HFFc6 (cell line): ENCODE measurements around the gene CELF2. TPM values are rescaled to one million over a fixed set of nuclear protein-coding genes. Genes with fewer than 3 reads are reported as not detected.

Experiments
- DNase-seq: peaks from one replicate; pipeline ENCODE4 v3.0.0-alpha.2; 2018
- H3K27ac Mint-ChIP-seq: 2 replicates; pipeline ENCODE4 v1.8.0; 2020; ENCODE audit warnings: mild to moderate bottlenecking, mixed read lengths
- H3K27me3 Mint-ChIP-seq: 2 replicates; pipeline ENCODE4 v1.8.0; 2021; ENCODE audit warnings: mild to moderate bottlenecking, moderate library complexity, mixed read lengths; ENCODE audit not compliant: insufficient read depth
- H3K36me3 Mint-ChIP-seq: 2 replicates; pipeline ENCODE4 v1.8.0; 2021; ENCODE audit warnings: low read depth, mixed read lengths
- H3K4me1 Mint-ChIP-seq: 2 replicates; pipeline ENCODE4 v1.8.0; 2020; ENCODE audit warnings: low read depth, mixed read lengths
- H3K4me3 Mint-ChIP-seq: 2 replicates; pipeline ENCODE4 v1.8.0; 2020; ENCODE audit warnings: mild to moderate bottlenecking, moderate library complexity, mixed read lengths
- H3K9me3 Mint-ChIP-seq: 2 replicates; pipeline ENCODE4 v1.8.0; 2020; ENCODE audit warnings: mild to moderate bottlenecking, mixed read lengths
- CTCF ChIP-seq: fragments of 200-600 bp; sonication (generic); IDR thresholded peaks from 2 replicates; pipeline ENCODE4 v1.5.0; 2021; ENCODE audit warnings: antibody characterized with exemption, mild to moderate bottlenecking
- total RNA-seq, 6 experiments: library from RNA; stranded (reverse); fragmentation: NEBNext Ultra II Directional; extraction: Animal tissue kit (Norgen Biotek cat#: 25700); gene quantifications; 2 replicates in 1 of 6; 3 replicates in 5 of 6; pipeline ENCODE4 v1.2.3, GENCODE V29; 2021

Gene CELF2
- total RNA-seq, 6 experiments from 2014 or later: 2.7 to 5.2 (median 3.5) TPM

GRCh38 chr10:11201911-11202310, 184.2 kb downstream of the CELF2 start:
- Mint-ChIP-seq H3K9me3 (peaks cover 20% of the 10 kb centered on the region), H3K36me3 (peaks cover 7% of the 10 kb centered on the region; the same call in 1 of the 2 replicates), H3K4me1 (no peaks in the 10 kb centered on the region; the same call in 1 of the 2 replicates), H3K4me3 (no peak overlapping the region), H3K27ac (no peak overlapping the region), H3K27me3 (peaks cover 1% of the 10 kb centered on the region; the same call in 1 of the 2 replicates)
- TF ChIP-seq CTCF: no peak
- no peak for DNase-seq

DNA sequence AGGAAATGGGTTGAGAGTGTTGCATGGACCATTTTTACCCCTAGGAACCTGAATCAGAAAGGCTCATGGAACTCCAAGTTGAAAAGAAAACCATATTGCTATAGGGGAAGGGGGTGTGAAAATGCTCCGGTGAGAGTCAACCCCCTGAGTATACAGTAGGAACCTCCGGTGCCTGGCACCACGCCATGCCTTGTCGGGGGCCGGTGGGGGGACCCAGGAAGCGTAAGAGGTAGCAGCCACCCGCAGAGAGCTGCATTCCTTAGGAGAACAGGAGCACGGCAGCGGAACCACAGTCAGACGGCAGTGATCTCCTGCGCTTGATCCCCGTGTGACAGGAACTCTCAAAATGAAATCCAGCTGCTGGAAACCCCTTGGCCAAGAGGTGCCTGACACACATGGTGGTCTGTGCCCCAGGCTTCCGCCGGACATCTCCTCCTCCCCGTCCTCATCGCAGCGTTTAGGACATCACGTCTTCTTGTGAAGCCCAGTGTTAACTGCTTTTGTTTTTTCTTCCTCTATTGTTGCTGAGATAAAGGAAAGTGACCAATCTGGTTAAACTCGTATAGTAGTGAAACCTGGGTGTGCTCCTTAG, 186.8 kb downstream of the CELF2 start:
- Mint-ChIP-seq H3K9me3 (peaks cover 33% of the 10 kb centered on the region), H3K27ac (no peak overlapping the region), H3K36me3 (peaks cover 7% of the 10 kb centered on the region; the same call in 1 of the 2 replicates), H3K4me1 (no peaks in the 10 kb centered on the region), H3K4me3 (no peak overlapping the region), H3K27me3 (no peaks in the 10 kb centered on the region; the same call in 1 of the 2 replicates)
- no peak for DNase-seq
- no peak for TF ChIP-seq CTCF

GRCh38 chr10:11205030-11205772, 187.5 kb downstream of the CELF2 start:
- Mint-ChIP-seq H3K4me3 (no peak overlapping the region), H3K27ac (no peak overlapping the region), H3K36me3 (peaks cover 7% of the 10 kb centered on the region; the same call in 1 of the 2 replicates), H3K9me3 (peaks cover 30% of the 10 kb centered on the region), H3K4me1 (no peaks in the 10 kb centered on the region; the same call in 1 of the 2 replicates), H3K27me3 (no peaks in the 10 kb centered on the region; the same call in 1 of the 2 replicates)
- no peak for DNase-seq
- TF ChIP-seq CTCF: no peak

DNA sequence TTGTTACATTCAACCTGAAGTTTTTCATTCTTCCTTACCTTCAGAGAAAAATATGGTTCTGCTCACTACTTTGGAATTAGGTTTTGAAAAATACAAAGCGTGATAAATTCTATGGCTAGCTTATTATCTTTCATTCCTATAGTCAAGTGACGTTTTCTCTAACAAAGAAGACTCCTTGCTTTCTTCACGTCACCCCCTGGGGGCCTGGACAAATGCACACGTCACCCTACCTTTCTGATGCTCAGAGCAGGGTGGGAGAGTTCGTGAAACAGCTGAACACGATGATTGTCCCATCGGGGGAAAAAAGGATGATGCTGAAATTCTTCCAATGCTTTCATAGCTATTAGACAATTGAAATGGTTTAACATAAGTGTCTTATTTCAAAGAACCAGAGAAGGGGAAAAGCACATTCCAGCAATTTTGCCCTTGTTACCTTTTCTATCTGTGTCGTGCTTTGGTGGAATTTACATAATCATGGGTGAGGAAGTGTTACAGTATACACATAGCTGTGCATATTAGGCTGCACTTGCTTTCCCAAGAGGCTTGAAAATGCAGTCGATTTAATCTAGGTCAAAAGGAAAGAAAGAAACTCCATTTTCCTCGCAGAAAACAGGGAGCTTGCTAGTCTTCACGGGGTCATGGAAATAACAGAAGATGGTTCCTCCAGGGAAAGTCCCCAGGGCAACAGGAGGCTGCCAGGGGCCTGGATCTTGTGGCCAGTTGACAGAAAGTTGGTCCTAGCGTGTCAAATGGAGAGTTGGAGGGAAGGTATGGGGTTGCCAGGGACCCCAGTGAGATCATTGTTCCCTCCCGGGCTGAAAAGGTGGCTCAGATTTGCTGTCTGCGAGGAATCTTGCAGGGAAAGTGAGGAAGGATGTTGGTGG, 189.2 kb downstream of the CELF2 start:
- TF ChIP-seq CTCF: no peak
- H3K36me3 Mint-ChIP-seq: no peaks in the 10 kb centered on the region; the same call in 1 of the 2 replicates
- DNase-seq: no peak
- H3K9me3 Mint-ChIP-seq: peaks cover 18% of the 10 kb centered on the region
- H3K27ac Mint-ChIP-seq: no peak overlapping the region
- H3K27me3 Mint-ChIP-seq: no peaks in the 10 kb centered on the region
- H3K4me1 Mint-ChIP-seq: no peaks in the 10 kb centered on the region; the same call in 1 of the 2 replicates
- no peak overlapping the region for H3K4me3 Mint-ChIP-seq

- Mint-ChIP-seq H3K4me3 (no peak overlapping the region), H3K27me3 (no peaks in the 10 kb centered on the region), H3K27ac (no peak overlapping the region), H3K4me1 (no peaks in the 10 kb centered on the region; the same call in 1 of the 2 replicates), H3K36me3 (no peaks in the 10 kb centered on the region), H3K9me3 (peaks cover 18% of the 10 kb centered on the region; the same call in 1 of the 2 replicates)
- DNase-seq: no peak
- no peak for TF ChIP-seq CTCF
Measured at GRCh38 chr10:11207560-11207844, 189.8 kb downstream of the CELF2 start.
